Neural crest cell (in vitro differentiated cells): ENCODE measurements around the gene ESR1. TPM values are rescaled to one million over a fixed set of nuclear protein-coding genes. Genes with fewer than 3 reads are reported as not detected.

Source experiments
- DNase-seq: peaks from one replicate; pipeline ENCODE4 v3.0.0; 2021; ENCODE audit warnings: low read depth, mixed read lengths, low spot score
- H3K27ac Mint-ChIP-seq: one replicate; pipeline ENCODE4 v1.8.0; 2021; ENCODE audit warnings: mild to moderate bottlenecking, mixed read lengths; ENCODE audit not compliant: unreplicated experiment
- H3K27me3 Mint-ChIP-seq: 2 replicates; pipeline ENCODE4 v1.8.0; 2021; ENCODE audit warnings: low read depth, mild to moderate bottlenecking, mixed read lengths
- H3K36me3 Mint-ChIP-seq: 2 replicates; pipeline ENCODE4 v1.8.0; 2021; ENCODE audit warnings: low read depth, mild to moderate bottlenecking, mixed read lengths
- H3K4me1 Mint-ChIP-seq: 2 replicates; pipeline ENCODE4 v1.8.0; 2021; ENCODE audit warnings: mixed read lengths
- H3K4me3 Mint-ChIP-seq: one replicate; pipeline ENCODE4 v1.8.0; 2021; ENCODE audit warnings: mild to moderate bottlenecking, mixed read lengths
- H3K9me3 Mint-ChIP-seq: 2 replicates; pipeline ENCODE4 v1.8.0; 2021; ENCODE audit warnings: mixed read lengths
- total RNA-seq: library from RNA; stranded (reverse); gene quantifications from 2 replicates; pipeline ENCODE4 v1.2.1, GENCODE V29; 2021
- TF ChIP-seq, protein P1 (sequence below): fragments of 200-600 bp; sonication (generic); conservative IDR thresholded peaks from 2 replicates; pipeline ENCODE4 v1.5.0; 2021; ENCODE audit warnings: antibody characterized with exemption, mild to moderate bottlenecking

The ESR1 gene
- total RNA-seq, 1 donor from 2014 or later = not detected

DNA sequence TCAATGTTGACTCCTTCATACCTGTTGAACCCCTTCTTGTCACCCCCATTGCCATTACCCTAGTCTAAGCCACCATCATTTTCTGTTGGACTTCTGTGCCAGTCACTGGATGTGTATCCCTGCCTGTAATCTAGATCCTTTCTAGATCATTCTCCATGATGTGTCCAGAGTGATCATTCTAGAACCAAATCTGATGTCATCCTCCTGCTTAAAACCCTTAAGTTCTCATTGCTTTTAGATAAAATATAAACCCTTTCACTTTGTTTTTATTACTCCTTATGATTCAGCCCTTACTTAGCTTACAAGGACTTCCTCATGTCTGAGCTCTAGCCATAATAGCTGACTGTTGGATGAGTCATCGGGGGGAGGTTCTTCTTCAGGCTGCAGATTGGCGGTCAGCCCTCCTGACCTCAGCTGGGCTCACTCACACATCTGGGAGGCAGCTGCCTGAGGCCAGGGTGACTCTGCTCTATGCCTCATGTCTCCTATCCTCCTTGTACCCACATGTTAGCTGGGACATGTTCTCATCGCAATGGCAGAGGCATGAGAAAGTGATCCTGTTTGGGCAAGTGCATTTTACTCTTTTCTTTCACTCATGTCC, 287.6 kb downstream of the ESR1 start:
- H3K9me3 Mint-ChIP-seq = peaks cover 2% of the 10 kb centered on the region
- no peak overlapping the region for H3K4me3 Mint-ChIP-seq
- no peaks in the 10 kb centered on the region for H3K36me3 Mint-ChIP-seq
- H3K4me1 Mint-ChIP-seq = peaks cover 6% of the 10 kb centered on the region
- no peak for DNase-seq
- TF ChIP-seq, protein P1, sequence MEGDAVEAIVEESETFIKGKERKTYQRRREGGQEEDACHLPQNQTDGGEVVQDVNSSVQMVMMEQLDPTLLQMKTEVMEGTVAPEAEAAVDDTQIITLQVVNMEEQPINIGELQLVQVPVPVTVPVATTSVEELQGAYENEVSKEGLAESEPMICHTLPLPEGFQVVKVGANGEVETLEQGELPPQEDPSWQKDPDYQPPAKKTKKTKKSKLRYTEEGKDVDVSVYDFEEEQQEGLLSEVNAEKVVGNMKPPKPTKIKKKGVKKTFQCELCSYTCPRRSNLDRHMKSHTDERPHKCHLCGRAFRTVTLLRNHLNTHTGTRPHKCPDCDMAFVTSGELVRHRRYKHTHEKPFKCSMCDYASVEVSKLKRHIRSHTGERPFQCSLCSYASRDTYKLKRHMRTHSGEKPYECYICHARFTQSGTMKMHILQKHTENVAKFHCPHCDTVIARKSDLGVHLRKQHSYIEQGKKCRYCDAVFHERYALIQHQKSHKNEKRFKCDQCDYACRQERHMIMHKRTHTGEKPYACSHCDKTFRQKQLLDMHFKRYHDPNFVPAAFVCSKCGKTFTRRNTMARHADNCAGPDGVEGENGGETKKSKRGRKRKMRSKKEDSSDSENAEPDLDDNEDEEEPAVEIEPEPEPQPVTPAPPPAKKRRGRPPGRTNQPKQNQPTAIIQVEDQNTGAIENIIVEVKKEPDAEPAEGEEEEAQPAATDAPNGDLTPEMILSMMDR = no peak
- no peaks in the 10 kb centered on the region for H3K27me3 Mint-ChIP-seq
- H3K27ac Mint-ChIP-seq = no peak overlapping the region

DNA sequence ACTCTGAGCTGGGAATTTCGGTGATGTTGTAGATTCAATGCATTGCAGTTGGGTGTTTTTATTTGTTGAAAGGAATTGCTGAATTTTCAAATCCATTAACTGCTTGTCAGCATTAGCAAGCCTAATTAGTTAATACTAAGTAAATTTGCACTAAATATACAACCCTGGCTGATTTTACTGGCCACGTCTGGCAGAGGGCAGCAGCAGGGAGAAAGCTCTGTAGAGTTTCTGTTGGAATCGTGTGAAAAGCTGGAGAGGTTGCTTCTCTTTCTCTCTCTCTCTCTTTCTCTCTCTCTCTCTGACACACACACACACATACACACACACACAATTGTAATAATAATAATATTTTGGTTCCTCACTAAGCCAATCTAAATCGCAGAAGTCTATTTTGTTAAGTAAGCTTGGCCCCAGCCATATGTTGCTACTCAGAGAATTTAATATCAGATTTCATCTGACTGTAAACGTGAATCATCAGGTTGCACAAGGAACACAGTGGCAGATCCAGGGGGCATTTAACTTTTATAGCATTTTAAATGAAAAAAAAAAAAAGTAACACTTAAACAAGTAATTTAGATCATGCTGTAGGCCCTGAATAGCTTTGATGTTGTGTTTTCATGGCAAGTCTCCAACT, 289.5 kb downstream of the ESR1 start:
- H3K27ac Mint-ChIP-seq = no peak overlapping the region
- H3K4me3 Mint-ChIP-seq = no peak overlapping the region
- peaks cover 2% of the 10 kb centered on the region for H3K9me3 Mint-ChIP-seq
- no peaks in the 10 kb centered on the region for H3K27me3 Mint-ChIP-seq
- TF ChIP-seq, protein P1 = no peak
- no peak for DNase-seq
- H3K4me1 Mint-ChIP-seq = peaks cover 12% of the 10 kb centered on the region
- H3K36me3 Mint-ChIP-seq = no peaks in the 10 kb centered on the region

DNA sequence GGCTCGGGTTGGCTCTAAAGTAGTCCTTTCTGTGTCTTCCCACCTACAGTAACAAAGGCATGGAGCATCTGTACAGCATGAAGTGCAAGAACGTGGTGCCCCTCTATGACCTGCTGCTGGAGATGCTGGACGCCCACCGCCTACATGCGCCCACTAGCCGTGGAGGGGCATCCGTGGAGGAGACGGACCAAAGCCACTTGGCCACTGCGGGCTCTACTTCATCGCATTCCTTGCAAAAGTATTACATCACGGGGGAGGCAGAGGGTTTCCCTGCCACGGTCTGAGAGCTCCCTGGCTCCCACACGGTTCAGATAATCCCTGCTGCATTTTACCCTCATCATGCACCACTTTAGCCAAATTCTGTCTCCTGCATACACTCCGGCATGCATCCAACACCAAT, 291.2 kb downstream of the ESR1 start:
- Mint-ChIP-seq H3K4me3 (no peak overlapping the region), H3K27ac (no peak overlapping the region), H3K36me3 (no peaks in the 10 kb centered on the region), H3K9me3 (peaks cover 2% of the 10 kb centered on the region), H3K4me1 (peaks cover 12% of the 10 kb centered on the region), H3K27me3 (no peaks in the 10 kb centered on the region)
- no peak for DNase-seq
- TF ChIP-seq, protein P1 = no peak

DNA sequence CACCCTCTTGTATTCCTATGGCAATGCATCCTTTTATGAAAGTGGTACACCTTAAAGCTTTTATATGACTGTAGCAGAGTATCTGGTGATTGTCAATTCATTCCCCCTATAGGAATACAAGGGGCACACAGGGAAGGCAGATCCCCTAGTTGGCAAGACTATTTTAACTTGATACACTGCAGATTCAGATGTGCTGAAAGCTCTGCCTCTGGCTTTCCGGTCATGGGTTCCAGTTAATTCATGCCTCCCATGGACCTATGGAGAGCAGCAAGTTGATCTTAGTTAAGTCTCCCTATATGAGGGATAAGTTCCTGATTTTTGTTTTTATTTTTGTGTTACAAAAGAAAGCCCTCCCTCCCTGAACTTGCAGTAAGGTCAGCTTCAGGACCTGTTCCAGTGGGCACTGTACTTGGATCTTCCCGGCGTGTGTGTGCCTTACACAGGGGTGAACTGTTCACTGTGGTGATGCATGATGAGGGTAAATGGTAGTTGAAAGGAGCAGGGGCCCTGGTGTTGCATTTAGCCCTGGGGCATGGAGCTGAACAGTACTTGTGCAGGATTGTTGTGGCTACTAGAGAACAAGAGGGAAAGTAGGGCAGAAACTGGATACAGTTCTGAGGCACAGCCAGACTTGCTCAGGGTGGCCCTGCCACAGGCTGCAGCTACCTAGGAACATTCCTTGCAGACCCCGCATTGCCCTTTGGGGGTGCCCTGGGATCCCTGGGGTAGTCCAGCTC, 292.1 kb downstream of the ESR1 start:
- Mint-ChIP-seq H3K27me3 (no peaks in the 10 kb centered on the region), H3K27ac (peak overlapping the region; percentile 95), H3K36me3 (no peaks in the 10 kb centered on the region)

DNA sequence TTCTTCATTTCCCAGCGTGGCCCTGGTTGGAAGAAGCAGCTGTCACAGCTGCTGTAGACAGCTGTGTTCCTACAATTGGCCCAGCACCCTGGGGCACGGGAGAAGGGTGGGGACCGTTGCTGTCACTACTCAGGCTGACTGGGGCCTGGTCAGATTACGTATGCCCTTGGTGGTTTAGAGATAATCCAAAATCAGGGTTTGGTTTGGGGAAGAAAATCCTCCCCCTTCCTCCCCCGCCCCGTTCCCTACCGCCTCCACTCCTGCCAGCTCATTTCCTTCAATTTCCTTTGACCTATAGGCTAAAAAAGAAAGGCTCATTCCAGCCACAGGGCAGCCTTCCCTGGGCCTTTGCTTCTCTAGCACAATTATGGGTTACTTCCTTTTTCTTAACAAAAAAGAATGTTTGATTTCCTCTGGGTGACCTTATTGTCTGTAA, 292.7 kb downstream of the ESR1 start:
- DNase-seq = no peak
- Mint-ChIP-seq H3K27ac (no peak overlapping the region), H3K27me3 (no peaks in the 10 kb centered on the region), H3K36me3 (no peaks in the 10 kb centered on the region), H3K9me3 (no peaks in the 10 kb centered on the region), H3K4me3 (no peak overlapping the region), H3K4me1 (peaks cover 12% of the 10 kb centered on the region)
- TF ChIP-seq, protein P1 = no peak

More for the DNA sequence above, 292.1 kb downstream of the ESR1 start:
- H3K9me3 Mint-ChIP-seq = peaks cover under 1% of the 10 kb centered on the region
- no peak for DNase-seq
- TF ChIP-seq, protein P1 = no peak
- H3K4me3 Mint-ChIP-seq = no peak overlapping the region
- H3K4me1 Mint-ChIP-seq = peaks cover 12% of the 10 kb centered on the region
